NCI-H2081 treated with DMSO at 0.1 percent for 48 hours (cell line): ENCODE results near the gene ERGIC1.

Experiments
- DNase-seq: peaks from one replicate; lab custom pipeline; 2025; lab: John Stamatoyannopoulos, UW

ERGIC1 gene

GRCh38 chr5:172902497-172903472 is 68.7 kb downstream of the ERGIC1 start:
- no peak for DNase-seq

DNA sequence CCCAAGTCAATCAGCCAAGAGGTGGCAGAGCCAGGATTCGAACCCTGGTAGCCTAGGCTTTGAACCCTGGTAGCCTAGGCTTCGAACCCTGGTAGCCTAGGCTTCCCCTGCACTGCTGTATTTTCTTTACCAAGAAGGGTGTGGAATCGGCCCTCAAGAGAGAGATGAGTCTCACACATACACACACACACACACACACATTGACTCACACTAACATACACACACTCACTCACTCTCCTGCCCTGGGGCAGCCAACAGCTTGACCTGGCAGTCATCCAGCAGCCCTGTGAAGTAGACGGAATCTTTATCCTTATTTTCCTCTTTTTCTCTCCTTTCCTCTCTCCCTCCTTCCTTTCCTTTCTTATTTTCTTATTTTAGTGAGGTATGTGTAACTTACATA is 69.7 kb downstream of the ERGIC1 start:
- no peak for DNase-seq

DNA sequence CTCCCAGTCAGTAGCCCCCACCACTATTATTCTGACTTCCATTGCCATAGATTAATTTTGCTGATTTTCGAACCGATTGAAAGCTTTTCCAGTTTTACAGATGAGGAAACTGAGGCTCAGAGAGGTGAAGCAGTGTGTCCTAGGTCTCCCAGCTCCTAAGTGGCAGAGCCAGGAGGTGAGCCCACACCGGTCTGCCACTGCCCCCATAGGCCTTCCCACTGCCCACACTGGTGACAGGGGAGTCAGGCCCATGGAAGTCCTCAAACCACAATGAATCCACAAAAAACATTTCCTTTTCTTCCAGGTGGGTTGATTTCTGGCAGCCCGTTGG is 70.2 kb downstream of the ERGIC1 start:
- DNase-seq, result no peak

DNA sequence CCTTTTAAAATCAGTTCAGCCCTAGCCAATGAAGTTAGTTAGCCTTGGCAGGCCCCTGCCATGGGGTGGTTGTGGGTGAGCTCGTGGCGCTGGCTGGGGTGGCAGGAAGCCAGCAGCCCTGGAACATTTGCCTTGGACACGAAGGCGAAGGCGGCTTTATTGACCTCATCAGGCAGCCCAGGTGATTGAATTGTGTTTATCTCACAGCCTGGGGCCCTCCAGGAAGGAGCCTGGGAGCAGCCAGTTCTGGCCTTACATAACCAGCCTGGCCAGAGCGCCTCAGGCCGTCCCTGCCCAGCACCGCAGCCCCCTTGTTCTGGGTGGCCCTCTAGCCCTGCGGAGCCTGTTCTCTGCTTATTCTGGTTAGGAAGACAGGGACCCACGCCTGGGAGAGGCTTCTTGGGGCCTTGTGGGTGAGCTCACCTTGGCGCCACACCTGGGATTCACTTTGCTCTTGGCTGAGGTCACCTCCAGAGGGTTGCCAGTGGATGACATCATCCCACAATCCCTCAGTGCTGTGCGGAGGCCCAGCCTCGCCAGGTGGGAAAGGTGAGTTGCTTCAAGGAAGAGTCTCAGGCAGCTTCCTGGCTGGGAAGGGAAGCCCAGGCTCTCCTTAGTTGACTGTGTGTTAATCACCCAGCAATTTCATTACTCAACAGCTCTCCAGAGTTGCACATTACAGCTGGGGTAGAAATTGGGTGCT is 70.7 kb downstream of the ERGIC1 start:
- no peak for DNase-seq

DNA sequence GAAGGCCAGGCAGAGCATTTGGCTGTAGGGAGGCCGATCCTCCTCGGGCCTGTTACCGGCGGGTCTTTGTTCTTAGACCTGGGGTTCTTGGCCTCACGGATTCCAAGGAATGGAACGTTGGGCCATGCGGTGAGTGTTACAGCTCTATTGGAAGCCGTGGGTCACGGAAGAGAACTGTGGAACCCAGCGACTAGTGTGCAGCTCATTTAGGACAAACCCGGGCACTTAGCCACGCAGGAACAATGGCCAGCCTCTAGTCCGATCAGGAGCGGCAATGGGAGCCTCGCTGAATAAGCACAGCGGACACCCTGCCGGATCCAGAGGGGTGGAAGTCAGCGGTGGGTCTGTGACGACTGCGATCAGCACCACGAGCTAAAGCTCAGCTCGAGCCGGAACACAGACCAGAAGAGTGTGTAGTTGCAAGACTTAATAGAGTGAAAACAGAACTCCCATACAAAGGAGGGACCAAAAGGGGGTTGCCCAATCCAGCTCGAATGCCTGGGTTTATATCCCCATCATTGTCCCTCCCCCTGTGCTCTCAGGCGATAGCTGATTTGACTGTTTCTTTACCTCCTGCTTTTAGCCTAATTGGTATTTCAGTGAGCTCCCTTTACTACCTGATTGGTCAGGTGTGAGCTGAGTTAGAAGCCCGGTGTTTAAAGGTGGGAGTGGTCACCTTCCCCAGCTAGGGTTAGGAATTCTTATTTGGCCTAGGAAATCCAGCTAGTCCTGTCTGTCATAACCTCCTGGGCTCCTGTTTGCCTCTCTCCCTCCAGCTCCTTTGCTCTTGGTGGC is 71.5 kb downstream of the ERGIC1 start:
- DNase-seq, result no peak

- no peak for DNase-seq
Observed at GRCh38 chr5:172906436-172906835, 72.4 kb downstream of the ERGIC1 start.

GRCh38 chr5:172906888-172907287 is 72.8 kb downstream of the ERGIC1 start:
- no peak for DNase-seq

GRCh38 chr5:172907657-172908056 is 73.6 kb downstream of the ERGIC1 start:
- no peak for DNase-seq

DNA sequence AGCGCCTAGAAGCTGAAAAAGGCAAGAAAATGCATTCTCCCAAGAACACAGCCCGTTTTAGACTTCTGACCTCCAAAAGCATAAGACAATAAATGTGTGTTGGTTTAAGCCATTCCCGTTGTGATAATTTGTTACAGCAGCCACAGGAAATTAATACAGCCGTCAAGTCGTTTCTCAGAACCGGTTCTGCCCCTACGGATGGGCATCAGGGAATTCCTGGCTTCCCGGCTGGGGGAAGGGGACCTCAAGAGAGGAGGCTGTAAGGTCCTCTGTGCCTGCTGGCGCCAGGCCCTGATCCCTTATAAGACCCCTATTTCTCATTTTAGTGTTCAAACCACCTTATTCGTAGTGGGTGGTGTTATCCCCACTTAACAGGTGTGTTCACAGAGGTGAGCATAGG is 74.6 kb downstream of the ERGIC1 start:
- DNase-seq, result no peak

- DNase-seq, result no peak
Observed at GRCh38 chr5:172909931-172910502, 76.0 kb downstream of the ERGIC1 start.

GRCh38 chr5:172910828-172911627 is 77.0 kb downstream of the ERGIC1 start:
- DNase-seq, result no peak

- no peak for DNase-seq
Observed at GRCh38 chr5:172911628-172911880, 77.5 kb downstream of the ERGIC1 start.

GRCh38 chr5:172911976-172912375 is 77.9 kb downstream of the ERGIC1 start:
- no peak for DNase-seq

- no peak for DNase-seq
Observed at GRCh38 chr5:172913117-172913850, 79.2 kb downstream of the ERGIC1 start.

GRCh38 chr5:172915514-172915913 is 81.5 kb downstream of the ERGIC1 start:
- DNase-seq, result no peak

DNA sequence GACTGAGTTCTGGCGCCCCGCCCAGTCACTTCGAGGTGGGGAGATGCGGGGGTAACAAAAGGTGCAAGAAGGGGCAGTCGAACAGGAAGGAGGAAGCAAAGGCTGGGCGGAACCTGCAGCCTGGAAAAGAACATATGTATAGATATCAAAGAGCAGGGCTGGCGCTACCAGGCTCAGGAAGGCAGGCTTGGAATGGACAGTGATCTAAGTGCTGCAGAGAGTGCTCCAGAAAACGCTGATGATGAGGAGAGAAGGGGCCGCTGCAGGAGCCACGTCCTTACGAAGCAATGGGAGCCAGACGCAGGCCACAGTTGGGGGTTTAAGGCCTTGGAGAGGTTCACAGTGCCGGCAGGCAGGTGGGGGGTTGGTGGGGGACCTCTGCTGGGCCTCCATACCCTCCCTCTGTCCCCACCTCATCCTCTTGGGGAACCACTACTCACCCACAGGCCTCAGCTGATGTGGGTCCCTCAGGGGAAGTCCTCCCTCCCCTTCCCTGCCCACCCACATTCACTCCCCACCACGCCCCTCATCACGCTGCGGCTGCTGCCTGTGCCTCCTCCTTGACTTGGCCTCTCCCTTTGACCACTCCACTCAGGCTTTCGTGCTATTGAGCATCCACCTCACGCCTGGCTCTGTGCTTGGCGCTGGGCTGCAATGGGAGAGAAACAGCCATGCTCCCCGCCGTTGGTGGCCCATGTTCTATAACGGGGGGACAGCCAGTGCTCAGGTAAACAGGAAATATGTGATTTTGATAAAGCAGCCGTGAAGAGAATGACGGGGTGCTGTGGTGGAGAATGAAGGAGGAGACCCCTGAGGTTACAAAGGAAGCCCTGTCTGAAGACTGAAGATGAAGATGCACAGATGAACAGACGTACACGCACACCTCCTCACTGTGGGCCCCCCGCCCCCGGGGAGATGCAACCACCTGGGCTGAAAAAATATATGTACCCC is 84.6 kb downstream of the ERGIC1 start:
- no peak for DNase-seq

DNA sequence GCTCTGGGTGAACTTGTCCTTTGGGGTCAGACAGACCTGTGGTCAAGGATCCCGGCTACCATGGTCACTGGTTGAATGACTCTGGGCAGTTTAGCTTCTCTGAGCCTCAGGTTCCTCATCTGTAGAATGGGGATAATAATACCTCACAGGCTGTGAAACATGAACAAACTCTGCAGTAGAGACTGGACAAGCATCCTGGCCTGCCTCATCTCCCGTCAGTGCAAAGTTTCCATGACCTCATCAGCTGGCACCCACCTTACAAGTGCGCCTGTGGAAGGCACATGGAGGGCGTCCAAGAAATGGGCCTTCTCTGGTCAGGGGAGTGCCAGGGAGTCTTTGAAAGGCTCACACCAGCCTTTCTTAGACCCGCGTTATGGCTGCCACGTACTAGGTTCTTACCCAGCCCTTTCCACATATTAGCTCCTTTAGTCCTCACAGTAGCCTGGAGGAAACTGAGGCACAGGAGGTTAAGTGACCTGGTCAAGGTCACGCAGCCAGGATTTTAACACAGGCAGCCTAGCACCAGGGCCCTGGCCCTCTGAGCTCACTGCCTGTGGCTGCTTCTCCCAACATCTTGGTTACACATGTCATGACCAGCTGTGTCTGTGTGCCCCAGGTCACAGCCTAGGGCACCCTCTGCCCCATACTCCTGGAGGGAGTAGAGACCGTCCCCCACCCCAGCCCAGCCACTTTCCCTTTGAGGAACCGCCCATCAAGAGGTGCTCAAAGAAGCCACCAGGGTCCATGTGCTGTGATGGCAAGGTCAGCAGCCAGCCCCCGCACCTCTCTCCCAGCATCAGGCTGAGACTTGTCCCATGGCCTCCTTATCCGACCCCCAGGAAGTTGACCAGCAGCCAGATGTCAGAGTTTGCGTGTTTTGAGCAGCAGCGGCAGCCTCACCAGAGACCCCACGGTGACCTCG is 85.7 kb downstream of the ERGIC1 start:
- DNase-seq, result no peak

- no peak for DNase-seq
Observed at GRCh38 chr5:172920447-172920849, 86.4 kb downstream of the ERGIC1 start.

GRCh38 chr5:172920995-172921394 is 86.9 kb downstream of the ERGIC1 start:
- no peak for DNase-seq
